Lung (tissue), 12 donors: Measurements from ENCODE around the gene BCL2L11. TPM values are rescaled to one million over a fixed set of nuclear protein-coding genes. Genes with fewer than 3 reads are reported as not detected.

Experiments used
- ATAC-seq: fragments of 200-7000 bp; cut with Tn5 transposase; one replicate; pipeline ENCODE4 v1.9.1; 2020; ENCODE audit warnings: moderate number of reproducible peaks; ENCODE audit not compliant: insufficient read depth, low FRiP score
- DNase-seq, 3 donors: peaks; one replicate each; pipeline ENCODE4 v3.0.0-alpha.2; 2013 to 2017
- H3K27ac ChIP-seq, 2 donors: one replicate each; pipeline ENCODE4 v1.5.1; 2013; ENCODE audit warnings: mild to moderate bottlenecking in 2 of 2, moderate library complexity in 2 of 2, control low read depth in 1 of 2, inconsistent platforms in 1 of 2, low read depth in 1 of 2, low read length in 1 of 2
- H3K27me3 ChIP-seq, 3 donors: one replicate each; pipeline ENCODE4 v1.5.1; 2013; ENCODE audit warnings: low read length in 2 of 3; ENCODE audit not compliant: control insufficient read depth in 3 of 3, insufficient read depth in 3 of 3
- H3K36me3 ChIP-seq, 4 donors: one replicate each; pipeline ENCODE4 v1.5.1; 2013; ENCODE audit warnings: low read length in 4 of 4, mild to moderate bottlenecking in 1 of 4, moderate library complexity in 1 of 4; ENCODE audit not compliant: control insufficient read depth in 4 of 4, insufficient read depth in 4 of 4
- H3K4me1 ChIP-seq, 5 donors: one replicate each; pipeline ENCODE4 v1.5.1; 2013; ENCODE audit warnings: low read length in 5 of 5, mild to moderate bottlenecking in 2 of 5, moderate library complexity in 1 of 5; ENCODE audit not compliant: control insufficient read depth in 5 of 5, insufficient read depth in 5 of 5
- H3K4me3 ChIP-seq: one replicate; pipeline ENCODE4 v1.5.1; 2013; ENCODE audit warnings: mild to moderate bottlenecking, control low read depth, moderate library complexity
- H3K9ac ChIP-seq, 2 donors: one replicate each; pipeline ENCODE4 v1.5.1; 2013; ENCODE audit warnings: low read length in 2 of 2, control low read depth in 1 of 2; ENCODE audit not compliant: insufficient read depth in 1 of 2
- H3K9me3 ChIP-seq, 4 donors: one replicate each; pipeline ENCODE4 v1.5.1; 2013; ENCODE audit warnings: low read length in 3 of 4, mild to moderate bottlenecking in 1 of 4, moderate library complexity in 1 of 4; ENCODE audit not compliant: control insufficient read depth in 4 of 4, insufficient read depth in 3 of 4
- CTCF ChIP-seq: IDR thresholded peaks from 2 replicates; pipeline ENCODE4 v1.5.1; 2012; ENCODE audit warnings: mild to moderate bottlenecking; ENCODE audit errors: control extremely low read depth, extremely low read depth
- WGBS, 2 donors: extraction: QIAGEN DNeasy Blood & Tissue Kit; methylation state at CpG; one replicate each; pipeline ENCODE4 v1.1.7; 2013; 5-methylcytosine and 5-hydroxymethylcytosine counted together
- polyA plus RNA-seq, 2 donors: library from polyadenylated mRNA; stranded (reverse); fragments of 200-250 nt; gene quantifications; one replicate each; pipeline ENCODE4 v1.2.1, GENCODE V29; 2013
- total RNA-seq, 2 donors: library from RNA; depleted of rRNA in 1 of 2; stranded (reverse); fragments of >200 nt in 1 of 2; gene quantifications; one replicate each; pipeline ENCODE4 v1.2.1, GENCODE V29; 2014 to 2021
- donor health status: control.
- donor health status: control.
- donor health status: Bipolar disorder and iron deficiency.
- donor health status: healthy.
- donor health status: DM: yes; HTN: yes; CAD: no.

BCL2L11 gene
- total and polyA plus RNA-seq, 4 donors = 3.8 to 24.2 (median 12.6) TPM

GRCh38 chr2:111186121-111186715, 65.5 kb downstream of the BCL2L11 start:
- Histone ChIP-seq H3K4me3 (no peak overlapping the region), H3K36me3 (no peaks in the 10 kb centered on the region), H3K9ac (no peak overlapping the region), H3K4me1 (peaks cover 0 to 5% (median 0%) of the 10 kb centered on the region in 5 donors), H3K27me3 (no peaks in the 10 kb centered on the region), H3K27ac (peak overlapping the region in 1 of 2 donors; percentile 31), H3K9me3 (peaks cover 0 to 2% (median 0%) of the 10 kb centered on the region in 4 donors)
- no peak for ATAC-seq
- DNase-seq = no peak
- TF ChIP-seq CTCF = no peak
- 79 to 89% methylated on average over 10 of the region's 10 CpGs for WGBS, 2 donors

GRCh38 chr2:111186933-111187332, 66.2 kb downstream of the BCL2L11 start:
- H3K4me3 ChIP-seq = no peak overlapping the region
- 89 to 95% methylated on average over 6 of the region's 6 CpGs for WGBS, 2 donors
- no peak overlapping the region for H3K27ac ChIP-seq
- H3K9ac ChIP-seq = no peak overlapping the region
- no peak for ATAC-seq
- DNase-seq = no peak
- peaks cover 0 to 5% (median 0%) of the 10 kb centered on the region in 5 donors for H3K4me1 ChIP-seq
- peaks cover 0 to 2% (median 0%) of the 10 kb centered on the region in 4 donors for H3K9me3 ChIP-seq
- TF ChIP-seq CTCF = no peak
- no peaks in the 10 kb centered on the region for H3K36me3 ChIP-seq
- no peaks in the 10 kb centered on the region for H3K27me3 ChIP-seq

- Histone ChIP-seq H3K27ac (no peak overlapping the region), H3K27me3 (no peaks in the 10 kb centered on the region), H3K4me1 (peaks cover 0 to 5% (median 0%) of the 10 kb centered on the region in 5 donors), H3K9me3 (peaks cover 0 to 2% (median 0%) of the 10 kb centered on the region in 4 donors), H3K4me3 (no peak overlapping the region), H3K9ac (no peak overlapping the region), H3K36me3 (no peaks in the 10 kb centered on the region)
- ATAC-seq = no peak
- 96 to 100% methylated on average over 3 of the region's 3 CpGs for WGBS, 2 donors
- DNase-seq = no peak
- no peak for TF ChIP-seq CTCF
Measured at GRCh38 chr2:111188681-111189080, 68.0 kb downstream of the BCL2L11 start.

GRCh38 chr2:111189106-111189505, 68.4 kb downstream of the BCL2L11 start:
- Histone ChIP-seq H3K4me1 (peaks cover 0 to 5% (median 0%) of the 10 kb centered on the region in 5 donors), H3K27ac (no peak overlapping the region), H3K27me3 (no peaks in the 10 kb centered on the region), H3K9me3 (peaks cover 0 to 2% (median 0%) of the 10 kb centered on the region in 4 donors), H3K9ac (no peak overlapping the region), H3K36me3 (no peaks in the 10 kb centered on the region), H3K4me3 (no peak overlapping the region)
- no peak for DNase-seq
- no peak for ATAC-seq
- TF ChIP-seq CTCF = no peak
- WGBS, 2 donors = 78 to 100% methylated on average over 2 of the region's 2 CpGs
